ENCODE data around the gene AKAP9.
"Not testable (repeated sequence)": the region's sequence is repeated elsewhere in the genome, so short reads cannot be mapped to it uniquely, and the experiment has no call there.

Gene AKAP9

DNA sequence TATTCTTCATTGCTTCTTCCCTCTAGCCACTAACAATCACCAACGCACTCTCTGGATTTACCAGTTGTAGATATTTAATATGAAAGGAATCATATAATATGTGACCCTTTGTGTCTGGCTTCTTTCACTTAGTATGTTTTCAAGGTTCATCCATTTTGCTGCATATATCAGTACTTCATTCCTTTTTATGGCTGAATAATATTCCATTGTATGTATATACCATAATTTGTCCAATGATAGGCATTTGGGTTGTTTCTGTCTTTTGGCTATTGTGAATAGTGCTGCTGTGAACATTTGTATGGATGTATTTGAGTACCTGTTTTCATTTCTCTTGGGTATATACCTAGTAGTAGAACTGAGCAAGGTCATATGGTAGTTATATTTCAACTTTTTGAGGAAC is 7.3 kb downstream of the AKAP9 start:
- no peak for DNase-seq

GRCh38 chr7:91949221-91950009 is 8.8 kb downstream of the AKAP9 start:
- DNase-seq = no peak

DNA sequence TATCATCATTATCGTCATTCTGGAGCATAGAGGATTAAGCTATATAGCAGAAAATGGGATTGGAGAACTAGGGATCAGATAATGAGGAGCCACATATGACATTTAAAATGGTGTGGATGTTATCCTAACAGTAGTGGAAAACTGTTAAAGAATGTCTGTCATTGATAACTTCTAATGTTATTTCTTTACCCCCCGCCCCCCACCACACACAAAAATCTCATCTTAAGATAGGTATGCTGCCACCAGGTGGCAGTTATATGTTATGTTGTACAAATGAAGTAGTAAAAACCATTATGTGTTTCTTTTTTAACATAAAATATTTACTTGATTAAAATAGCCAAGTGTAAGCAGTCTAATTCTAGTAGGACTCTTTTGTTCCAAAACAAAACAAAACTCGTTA is 13.0 kb downstream of the AKAP9 start:
- DNase-seq = no peak

DNA sequence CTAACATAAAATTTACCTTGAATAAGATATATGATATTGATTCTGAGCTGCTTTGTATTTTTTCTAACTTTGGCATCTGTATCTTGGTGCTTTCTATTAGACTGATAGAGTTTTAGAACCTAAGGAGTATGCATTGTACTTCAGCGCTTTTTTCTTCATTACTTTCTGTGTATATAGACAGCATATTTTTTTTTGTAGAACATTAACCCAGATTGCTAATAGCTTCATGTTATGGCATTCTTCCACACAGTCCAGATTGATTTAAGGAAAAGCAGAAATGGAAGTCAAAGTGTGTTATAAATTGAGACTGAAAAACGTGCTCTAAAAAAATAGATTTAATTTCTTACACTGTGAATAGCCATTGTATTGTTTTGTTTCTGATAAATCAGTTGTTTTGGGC is 15.8 kb downstream of the AKAP9 start:
- not testable (repeated sequence) for DNase-seq

DNA sequence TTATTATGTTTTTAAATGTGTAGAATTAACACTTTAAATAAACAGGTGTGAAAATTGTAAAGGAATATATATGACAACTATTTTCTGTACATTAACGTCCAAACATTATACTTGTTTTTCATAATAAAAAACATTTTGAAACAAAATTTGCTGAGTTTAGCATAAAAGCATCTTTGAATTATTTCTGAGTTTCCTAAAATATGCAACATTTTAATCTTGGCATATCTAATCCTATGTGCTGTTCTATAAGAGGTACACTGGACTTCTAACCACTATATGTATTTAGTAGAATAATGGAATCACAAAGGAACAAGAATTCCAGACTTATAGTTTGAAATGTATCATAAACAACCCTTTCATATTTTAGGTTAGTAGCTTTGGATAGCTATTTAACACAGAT is 16.6 kb downstream of the AKAP9 start:
- DNase-seq = no peak

- DNase-seq = no peak
Measured at GRCh38 chr7:91957823-91958222, 17.2 kb downstream of the AKAP9 start.

DNA sequence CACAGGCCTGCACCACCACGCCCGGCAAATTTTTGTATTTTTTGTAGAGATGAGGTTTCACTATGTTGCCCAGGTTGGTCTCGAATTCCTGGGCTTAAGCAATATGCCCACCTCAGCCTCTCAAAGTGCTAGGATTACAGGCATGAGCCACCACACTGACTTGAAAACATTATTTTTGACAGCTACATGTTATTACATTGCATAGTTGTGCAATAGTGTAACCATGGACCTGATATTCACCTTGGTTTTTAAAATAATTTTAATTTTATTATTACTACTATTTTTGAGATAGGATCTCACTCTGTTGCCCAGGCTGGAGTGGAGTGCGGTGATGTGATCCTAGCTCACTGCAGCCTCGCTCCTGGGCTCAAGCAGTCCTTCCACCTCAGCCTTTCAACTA is 18.4 kb downstream of the AKAP9 start:
- no peak for DNase-seq

DNA sequence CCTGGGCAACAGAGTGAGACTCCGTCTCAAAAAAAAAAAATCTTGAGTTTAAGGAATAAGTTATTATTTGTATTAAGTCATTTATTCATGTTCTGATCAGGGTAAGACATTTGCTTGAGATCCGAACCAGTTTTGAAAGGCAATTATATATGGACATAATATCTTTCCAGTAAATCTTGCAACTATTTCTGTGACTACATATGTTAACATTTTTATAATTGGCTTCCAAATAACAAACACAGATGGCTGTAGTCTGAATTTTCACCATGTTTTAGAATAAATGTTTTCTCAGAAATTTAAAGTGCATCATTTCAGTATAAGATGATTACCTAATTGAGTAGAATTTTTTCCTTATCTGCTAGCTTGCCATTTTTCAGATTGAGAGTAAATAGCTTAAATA is 21.2 kb downstream of the AKAP9 start:
- no peak for DNase-seq

DNA sequence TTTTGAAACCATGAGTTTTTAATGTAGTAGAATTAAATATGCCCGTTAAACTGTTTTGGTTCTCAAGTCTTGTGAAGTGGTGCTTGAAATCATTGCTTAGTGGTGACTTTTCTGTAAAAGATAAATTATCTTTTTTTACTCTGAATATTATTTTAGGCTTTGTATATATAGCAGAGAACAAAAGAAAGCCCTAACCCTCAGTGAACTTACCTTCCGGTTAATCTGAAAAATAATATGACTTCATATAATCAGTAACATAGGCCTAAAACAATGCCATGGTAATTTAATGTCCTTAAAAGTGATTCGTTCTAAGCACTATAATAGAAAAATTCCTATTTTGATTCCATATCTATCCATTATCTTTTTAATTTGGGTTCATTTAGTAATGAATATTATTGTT is 21.8 kb downstream of the AKAP9 start:
- no peak for DNase-seq

DNA sequence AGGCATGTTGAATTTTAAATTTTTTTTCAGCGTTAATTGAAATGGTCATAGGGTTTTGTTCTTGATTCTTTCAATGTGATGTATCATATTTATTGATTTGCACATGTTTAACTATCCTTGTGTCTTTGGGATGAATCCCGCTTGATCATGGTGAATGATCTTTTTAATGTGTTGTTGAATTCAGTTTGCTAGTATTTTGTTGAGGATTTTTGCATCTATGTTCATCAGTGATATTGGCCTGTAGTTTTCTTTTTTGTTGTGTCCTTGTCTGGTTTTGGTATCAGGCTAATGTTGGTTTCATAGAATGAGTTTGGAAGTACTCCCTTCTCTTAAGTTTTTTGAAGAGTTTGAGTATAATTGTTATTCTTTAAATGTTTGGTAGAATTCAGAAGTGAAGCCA is 26.9 kb downstream of the AKAP9 start:
- not testable (repeated sequence) for DNase-seq

GRCh38 chr7:91973639-91974038 is 33.0 kb downstream of the AKAP9 start:
- DNase-seq = peak in 1 of 2 donors; percentile 30

DNA sequence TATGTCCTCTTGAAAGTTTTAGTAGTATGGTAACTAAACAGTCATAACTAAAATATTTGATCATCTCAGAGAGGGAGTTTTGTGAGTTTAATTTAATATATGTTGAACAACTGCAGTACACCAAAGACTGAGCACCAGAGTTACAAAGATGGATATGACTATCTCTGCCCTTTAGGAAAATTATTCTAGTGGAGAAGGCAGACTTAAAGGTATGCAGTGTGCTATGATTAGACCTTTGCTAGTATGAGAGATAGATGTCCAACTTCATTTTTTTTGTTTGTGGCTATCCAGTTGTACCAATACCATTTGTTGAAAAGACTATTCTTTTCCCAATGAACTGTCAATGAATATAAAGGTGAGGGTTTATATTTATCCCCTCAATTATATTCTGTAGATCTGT is 33.4 kb downstream of the AKAP9 start:
- DNase-seq = no peak

DNA sequence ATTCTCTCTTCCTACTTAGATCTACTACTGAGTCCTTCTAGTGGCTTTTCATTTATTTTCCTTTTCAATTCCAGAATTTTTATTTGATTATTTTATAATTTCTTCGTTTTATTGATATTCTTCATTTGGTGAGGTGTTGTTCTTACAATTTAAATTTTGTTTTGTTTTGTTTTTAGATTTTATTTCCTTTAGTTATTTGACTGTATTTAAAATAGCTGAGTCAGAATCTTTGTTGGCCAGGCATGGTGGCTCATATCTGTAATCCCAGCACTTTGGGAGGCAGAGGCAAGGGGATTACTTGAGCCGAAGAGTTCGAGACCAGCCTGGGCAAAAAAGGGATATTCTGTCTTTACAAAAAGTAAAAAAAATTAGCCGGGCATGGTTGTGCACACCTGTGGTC is 36.1 kb downstream of the AKAP9 start:
- DNase-seq = no peak

DNA sequence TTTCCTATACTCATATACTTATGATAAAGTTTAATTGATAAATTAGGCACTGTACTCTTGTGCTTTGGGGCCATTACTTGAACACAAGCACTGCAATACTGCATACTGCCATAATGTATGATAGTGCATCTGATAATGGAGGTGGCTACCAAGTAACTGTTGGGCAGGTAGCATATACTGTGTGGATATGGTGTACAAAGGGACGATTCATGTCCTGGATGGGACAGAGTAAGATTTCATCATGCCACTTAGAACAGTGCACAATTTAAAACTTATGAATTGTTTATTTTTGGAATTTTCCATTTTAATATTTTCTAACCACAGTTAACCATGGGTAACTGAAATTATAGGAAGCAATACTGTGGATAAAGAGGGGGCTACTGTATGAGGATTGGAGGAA is 38.9 kb downstream of the AKAP9 start:
- no peak for DNase-seq

DNA sequence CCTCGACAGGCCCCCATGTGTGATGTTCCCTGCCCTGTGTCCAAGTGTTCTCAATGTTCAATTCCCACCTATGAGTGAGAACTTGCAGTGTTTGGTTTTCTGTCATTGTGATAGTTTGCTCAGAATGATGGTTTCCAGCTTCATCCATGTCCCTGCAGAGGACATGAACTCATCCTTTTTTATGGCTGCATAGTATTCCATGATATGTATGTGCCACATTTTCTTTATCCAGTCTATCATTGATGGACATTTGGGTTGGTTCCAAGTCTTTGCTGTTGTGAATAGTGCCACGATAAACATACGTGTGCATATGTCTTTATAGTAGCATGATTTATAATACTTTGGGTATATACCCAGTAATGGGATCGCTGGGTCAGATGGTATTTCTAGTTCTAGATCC is 41.7 kb downstream of the AKAP9 start:
- not testable (repeated sequence) for DNase-seq

GRCh38 chr7:91988213-91988612 is 47.6 kb downstream of the AKAP9 start:
- DNase-seq = no peak

- no peak for DNase-seq
Measured at GRCh38 chr7:91993976-91994375, 53.3 kb downstream of the AKAP9 start.

DNA sequence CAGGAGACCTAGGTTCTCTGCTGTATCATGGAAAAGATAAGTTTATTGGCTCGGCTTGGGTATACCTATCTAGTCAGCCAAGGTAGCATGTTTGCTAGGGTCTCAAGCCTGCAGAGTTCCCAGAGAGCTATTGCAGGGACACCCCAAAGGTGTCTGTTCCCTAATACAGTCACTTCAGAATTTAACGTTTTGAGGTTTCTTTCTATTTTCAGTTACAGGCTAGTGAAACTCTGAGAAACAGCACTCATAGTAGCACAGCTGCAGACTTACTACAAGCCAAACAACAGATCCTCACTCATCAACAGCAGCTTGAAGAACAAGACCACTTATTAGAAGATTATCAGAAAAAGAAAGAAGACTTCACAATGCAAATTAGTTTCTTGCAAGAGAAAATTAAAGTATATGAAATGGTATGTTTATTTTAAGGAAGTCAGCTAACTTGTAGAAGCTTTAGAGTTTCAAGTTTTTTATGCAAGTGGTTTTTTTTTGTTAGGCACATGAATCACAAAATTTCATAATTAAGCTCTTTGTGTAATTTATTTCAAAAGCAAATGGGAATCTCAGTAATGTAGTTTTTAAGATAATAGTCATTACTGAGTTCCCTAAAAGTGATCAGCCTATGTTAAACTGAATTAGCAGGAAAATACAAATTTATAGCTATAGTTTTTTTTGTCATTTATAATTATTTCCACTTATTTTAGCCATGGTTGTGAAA is 54.9 kb downstream of the AKAP9 start:
- no peak for DNase-seq

DNA sequence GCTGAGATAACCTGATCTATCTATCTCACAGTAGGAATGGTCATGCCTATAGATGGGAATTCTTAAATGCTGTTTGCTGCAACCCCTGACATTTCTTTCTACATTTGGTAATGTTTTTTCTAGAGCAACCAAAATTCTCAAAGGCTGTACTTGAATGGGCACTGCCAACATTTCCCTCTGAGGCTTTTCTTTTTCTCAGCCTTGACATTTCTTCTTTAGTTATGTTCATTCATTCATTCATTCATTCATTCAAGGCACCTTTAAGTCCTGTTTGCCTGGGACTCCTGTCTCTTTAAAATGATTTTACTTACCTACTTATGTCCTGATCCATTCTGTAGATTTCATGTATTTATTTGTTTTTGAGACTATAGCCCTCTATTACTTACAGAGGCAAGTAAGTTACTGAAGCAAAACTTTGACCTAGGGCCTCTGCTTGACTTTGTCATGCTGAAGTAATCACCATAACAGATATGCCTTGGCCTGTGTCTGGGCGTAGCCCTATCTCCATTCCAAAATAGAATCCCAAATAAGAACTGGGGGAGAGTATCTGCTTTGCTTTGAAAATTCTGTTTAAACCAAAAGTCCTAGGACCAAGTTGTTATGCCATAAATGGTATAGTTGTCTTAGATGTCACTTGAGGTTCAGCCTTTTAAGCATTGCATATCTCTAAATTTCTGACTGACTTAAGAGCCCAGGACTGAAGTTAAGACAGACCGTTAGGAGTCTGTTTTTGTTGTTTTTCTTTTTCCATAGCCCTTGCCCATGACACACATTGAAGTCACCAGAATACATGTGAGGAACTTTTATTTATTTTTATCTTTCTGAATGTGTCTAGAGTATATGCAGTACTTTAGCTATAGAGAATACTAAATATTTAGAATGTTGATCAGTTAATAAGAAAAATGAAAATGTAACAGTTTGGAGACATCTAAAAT is 59.2 kb downstream of the AKAP9 start:
- no peak for DNase-seq

DNA sequence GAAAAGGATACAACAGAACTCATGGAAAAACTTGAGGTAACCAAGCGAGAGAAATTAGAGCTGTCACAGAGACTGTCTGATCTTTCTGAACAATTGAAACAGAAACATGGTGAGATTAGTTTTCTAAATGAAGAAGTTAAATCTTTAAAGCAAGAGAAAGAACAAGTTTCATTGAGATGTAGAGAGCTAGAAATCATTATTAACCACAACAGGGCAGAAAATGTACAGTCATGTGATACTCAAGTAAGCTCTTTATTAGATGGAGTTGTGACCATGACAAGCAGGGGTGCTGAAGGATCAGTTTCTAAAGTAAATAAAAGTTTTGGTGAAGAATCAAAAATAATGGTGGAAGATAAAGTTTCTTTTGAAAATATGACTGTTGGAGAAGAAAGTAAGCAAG is 62.1 kb downstream of the AKAP9 start:
- no peak for DNase-seq

- DNase-seq = no peak
Measured at GRCh38 chr7:92006046-92006445, 65.4 kb downstream of the AKAP9 start.

DNA sequence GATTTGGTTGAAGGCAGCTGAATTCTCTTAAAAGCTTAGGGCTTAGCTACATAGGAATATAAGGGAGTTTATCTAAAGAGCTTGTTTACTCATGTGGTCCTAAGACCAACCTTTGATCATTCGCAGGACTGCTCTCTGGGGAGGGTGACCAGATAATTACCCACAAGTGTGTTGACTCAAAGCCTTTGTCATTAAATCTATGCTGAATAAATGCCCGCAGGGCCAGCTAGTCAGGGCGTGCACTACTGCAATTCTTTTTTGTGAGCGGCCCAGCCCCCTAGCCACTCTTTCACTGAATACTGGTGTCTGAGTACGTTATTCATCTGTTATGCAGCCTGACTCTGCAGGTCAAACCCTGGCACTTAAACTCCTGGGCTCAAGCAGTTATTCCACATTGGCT is 69.6 kb downstream of the AKAP9 start:
- no peak for DNase-seq

DNA sequence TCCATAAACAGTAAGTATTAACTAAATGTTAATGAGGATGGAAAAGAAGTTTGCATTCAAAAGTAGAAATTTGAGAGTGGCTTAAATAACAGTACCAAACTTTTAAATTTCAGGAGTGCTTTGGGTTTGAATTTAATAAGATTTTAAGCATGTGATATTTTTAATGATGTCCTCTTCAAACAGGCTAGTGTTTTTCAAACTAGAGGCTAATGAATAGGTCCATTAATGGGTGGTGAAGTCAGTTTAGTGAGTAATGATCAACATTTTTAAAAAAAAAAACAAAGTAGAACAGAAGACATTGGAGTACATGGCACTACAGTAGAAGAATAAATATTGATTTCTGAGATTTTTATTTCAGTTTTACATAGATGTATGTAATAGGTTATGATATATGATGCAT is 72.9 kb downstream of the AKAP9 start:
- DNase-seq = no peak
